GM21825 (cell line): ENCODE measurements around the gene KIAA1755.
"Not testable (repeated sequence)": the region's sequence is repeated elsewhere in the genome, so short reads cannot be mapped to it uniquely, and the experiment has no call there.

Experiments
- ATAC-seq: cut with Tn5 transposase; IDR thresholded peaks from one replicate; pipeline ENCODE4 v1.9.1; 2021; ENCODE audit warnings: mild to moderate bottlenecking, moderate library complexity; ENCODE audit not compliant: unreplicated experiment

KIAA1755 gene

DNA sequence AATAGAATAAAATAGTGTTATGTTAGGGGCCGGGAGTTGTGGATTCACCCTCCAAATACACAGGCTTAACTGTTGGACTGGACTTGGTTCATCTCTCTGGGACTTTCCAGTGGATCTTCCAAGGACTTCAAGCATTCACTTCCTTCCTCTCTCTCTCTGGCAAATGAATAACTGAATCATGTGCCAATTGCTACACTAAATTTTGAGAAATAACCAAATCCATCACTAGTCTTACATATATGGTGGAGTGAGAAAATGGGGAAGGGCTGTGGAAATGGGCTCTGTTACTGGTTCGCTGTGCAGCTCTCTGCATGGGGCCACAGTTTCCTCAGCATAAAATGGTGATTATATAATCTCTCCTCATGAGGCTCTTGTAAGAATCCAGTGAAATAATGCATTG is 6.8 kb upstream of the KIAA1755 start:
- no peak for ATAC-seq

DNA sequence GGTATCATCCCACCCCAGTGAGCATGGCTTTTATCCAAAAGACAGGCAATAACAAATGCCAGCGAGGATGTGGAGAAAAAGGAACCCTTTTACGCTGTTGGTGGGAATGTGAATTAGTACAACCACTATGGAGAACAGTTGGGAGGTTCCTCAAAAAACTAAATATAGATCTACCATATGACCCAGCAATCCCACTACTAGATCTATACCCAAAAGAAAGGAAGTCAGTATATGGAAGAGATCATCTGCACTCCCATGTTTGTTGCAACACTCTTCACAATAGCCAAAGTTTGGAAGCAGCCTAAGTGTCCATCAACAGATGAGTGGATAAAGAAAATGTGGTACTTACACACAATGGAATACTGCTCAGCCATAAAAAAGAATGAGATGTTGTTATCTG is 5.9 kb upstream of the KIAA1755 start:
- ATAC-seq: no peak

DNA sequence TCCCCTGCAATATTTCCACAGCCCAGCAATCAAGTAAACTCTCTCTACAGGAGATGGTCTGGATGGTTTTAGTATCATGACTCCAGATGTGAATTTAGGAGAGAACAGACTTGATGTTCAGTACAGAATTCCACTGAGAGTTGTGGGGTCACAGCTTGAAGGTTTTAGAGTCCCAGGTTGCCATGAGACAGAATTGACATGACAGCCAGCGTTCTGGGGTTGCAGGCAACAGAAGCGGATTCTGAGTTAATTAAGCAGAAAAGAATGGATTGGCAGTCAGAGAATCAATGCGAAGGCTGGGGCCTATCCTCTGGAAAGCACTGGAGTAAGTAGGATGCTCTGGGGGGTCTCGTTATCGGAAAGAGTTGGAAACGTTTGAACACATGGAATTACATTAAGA is 2.4 kb upstream of the KIAA1755 start:
- ATAC-seq: no peak

DNA sequence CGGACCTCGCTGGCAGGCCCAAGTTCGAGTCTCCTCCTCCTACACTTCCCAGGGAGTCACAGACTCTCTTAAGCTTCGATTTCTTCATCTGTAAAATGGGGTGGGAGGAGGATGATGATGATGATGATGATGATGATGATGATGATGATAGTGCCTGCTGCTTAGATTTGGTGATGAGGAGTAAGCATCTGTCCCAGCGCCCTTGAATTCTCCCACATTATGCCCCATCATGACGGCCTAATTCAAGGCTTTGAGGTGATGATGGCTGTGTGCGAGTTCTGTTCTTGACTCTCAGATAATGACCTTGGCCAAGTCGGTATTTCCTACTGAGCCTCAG is 487 bp upstream of the KIAA1755 start:
- ATAC-seq: no peak

DNA sequence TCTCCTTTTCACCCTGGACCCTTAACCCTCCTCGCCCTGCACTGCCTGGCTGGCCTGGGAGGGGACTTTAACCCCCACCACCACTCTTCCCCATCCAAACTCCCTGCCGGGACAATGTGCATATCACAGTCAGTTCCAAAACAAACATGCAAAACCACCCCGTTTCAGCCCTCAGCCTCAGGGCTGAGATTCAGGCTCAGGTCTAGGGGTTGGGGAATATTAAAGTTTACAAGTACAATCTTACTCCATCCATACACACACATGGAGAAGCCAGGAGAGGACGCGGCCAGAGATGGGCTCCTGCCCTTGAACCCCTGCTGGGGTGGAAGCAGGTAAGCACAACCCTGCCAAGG is 534 bp downstream of the KIAA1755 start:
- ATAC-seq: no peak

DNA sequence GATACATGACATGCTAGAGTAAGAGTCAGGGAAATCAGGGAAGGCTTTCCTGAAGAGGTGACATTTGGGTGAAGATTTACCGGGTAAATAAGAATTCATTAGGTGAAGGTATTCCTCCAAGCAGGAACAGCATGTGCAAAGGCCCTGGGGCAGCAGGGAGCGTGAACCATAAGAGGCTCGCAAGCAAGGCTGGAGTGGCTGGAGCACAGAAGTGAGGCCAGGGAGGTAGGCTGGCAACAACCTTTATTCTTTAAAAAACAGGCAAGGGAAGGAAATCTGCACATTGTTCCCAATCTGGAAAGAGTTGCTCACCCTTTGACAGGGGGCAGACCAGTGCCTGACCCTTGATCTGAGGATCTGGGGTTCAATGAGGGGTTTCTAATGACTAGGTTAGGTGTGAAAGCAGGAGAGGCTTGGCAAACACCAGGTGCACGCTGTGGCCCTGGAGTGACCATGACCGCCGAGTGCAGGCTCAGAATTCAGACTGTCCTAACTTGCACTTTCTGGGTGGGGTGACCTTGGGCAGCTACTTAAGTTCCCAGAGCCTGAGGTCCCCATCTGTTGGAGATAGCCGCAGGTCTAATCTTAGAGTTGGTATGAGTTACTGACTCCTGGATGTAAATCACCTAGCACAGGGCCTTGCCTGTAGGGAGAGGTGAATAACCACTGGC is 1.9 kb downstream of the KIAA1755 start:
- no peak for ATAC-seq

DNA sequence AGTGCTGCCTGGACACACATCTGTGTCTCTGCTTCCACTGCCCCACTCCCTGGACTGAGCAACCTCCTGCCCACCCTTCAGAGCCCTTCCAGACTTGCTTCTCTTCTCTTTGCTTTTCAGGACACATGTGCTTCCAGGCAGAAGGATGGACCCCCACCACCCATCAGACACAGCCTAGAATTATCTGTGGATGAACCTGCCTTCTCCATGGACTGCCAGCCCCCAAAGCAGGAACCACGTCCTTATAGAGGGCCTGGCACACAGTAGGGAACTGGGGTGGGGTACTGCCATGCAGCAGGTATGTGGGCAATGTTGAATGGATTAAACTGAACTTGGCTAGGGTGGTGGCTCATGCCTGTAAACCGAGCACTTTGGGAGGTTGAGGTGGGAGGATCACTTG is 3.6 kb downstream of the KIAA1755 start:
- no peak for ATAC-seq

DNA sequence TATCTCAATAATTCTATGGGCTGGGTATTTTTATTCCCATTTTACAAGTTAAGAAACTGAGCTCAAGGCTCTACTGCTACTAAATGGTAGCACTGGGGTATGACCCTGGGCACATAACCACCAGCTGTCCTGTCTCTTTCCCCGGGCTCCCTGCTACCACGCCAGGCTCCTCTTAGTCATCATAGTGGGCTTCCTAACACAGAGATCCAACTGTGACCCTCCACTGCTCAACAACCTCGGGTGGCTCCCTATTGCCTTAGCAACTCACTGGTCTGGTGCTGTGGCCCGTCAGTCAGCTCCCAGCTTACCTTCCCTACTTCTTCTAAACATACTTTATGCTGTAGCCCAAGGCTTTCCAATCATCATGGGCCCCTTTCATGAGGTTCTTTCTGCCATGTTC is 4.5 kb downstream of the KIAA1755 start:
- ATAC-seq: no peak

DNA sequence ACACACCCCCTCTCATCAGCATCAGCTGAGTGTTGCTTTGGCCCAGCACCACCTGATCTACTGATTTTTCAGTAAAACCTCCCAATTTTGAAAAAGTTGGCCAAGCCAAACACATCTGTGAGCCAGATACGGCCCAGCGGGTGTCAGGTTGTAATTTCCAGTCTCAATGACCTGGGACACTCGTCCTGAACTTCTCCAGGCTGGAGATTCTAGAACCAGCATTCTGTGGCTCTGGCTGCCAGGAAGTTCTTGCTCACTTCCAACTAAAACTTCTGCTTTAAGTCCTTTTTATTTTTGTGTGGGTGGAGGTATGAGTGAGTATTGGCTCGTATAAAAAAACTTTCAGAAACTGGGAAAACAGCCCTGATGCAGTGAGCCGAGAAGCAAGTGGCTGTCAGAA is 5.1 kb downstream of the KIAA1755 start:
- ATAC-seq: no peak

DNA sequence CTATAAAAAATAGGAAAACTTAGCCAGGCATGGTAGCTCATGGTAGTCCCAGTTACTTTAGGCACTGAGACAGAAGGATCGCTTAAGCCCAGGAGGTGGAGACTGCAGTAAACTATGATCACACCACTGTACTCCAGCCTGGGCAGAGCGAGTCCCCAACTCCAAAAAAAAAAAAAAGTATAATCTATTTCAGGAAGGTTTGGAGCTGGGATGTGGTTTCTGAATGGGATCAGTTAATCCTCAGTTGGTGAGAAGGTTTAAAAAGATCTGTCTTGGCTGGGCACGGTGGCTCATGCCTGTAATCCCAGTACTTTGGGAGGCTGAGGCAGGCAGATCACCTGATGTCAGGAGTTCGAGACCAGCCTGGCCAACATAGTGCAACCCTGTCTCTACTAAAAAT is 5.9 kb downstream of the KIAA1755 start:
- ATAC-seq: not testable (repeated sequence)

DNA sequence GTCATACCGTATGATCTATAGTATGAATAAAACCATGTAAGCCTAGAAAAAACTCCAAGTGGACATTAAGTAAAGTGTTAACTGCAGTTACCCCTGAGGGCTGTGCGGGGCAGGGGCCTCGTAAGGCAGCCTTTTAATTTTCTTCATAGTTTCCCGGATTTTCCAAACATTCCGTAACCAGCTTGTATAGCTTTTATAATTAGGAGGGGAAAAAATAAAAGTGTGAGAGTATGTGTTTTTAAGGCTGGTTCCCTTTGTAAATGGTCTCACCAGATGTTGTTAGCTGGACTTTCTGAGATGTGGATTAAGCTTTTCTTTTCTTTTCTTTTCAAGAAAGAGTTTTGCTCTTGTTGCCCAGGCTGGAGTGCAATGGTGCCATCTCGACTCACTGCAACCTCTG is 7.0 kb downstream of the KIAA1755 start:
- no peak for ATAC-seq

DNA sequence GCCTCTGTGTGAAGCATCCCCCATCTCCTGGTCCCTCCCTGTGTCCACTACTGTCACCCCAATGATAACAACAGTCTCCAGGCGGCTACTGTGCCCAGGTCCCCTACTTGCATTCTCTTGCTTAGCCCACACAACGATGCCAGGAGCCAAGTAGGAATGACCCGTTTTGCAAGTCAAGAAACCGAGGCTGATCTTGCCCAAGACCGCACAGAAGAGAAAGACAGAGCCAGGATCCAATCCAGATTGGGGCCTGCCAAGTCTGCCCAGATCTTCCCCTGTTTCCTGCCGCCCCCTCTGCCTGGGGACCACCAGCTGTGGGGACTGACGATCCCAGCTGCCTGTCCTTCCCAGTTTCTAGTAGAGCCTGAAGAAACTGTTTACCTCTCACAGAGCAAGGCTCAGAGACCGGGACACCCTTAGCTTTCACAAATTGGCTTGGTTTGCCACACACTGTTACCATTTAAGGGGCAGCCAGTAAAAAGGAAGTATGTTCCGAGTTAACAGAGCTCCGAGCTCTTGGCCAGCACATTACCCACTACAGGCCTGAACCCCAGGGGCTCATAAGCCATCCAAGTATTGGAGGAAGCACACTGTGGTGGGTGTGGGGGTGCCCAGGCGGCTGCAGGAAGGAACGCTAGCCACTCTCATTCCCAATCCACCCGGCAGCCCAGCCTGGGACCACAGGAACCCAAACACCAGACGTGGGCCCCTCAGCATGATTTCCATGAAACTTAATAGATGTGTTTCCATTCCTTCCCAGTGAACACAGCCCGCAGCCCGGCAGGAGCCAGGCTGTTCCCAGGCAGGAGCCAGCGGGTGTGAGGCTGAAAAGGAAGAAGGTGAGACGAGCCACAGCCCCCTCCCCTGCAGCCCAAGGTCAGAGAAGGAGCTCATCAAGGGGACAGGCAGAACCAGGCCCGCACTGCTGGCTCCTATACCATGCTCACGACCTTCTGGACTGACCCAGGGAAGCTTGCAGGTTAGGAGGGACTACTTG is 7.9 kb downstream of the KIAA1755 start:
- no peak for ATAC-seq

DNA sequence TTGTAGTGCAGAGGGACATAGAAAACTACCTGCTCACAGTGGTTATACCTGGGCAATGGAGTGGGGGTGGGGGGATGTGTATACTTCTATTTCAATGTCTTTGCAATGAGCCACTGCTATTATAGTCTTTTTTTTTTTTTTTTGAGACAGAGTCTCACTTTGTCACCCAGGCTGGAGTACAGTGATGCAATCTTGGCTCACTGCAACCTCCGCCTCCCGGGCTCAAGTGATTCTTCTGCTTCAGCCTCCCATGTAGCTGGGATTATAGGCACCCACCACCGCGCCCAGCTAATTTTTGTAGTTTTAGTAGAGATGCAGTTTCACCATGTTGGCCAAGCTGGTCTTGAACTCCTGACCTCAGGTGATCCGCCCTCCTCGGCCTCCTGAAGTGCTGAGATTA is 9.1 kb downstream of the KIAA1755 start:
- not testable (repeated sequence) for ATAC-seq

DNA sequence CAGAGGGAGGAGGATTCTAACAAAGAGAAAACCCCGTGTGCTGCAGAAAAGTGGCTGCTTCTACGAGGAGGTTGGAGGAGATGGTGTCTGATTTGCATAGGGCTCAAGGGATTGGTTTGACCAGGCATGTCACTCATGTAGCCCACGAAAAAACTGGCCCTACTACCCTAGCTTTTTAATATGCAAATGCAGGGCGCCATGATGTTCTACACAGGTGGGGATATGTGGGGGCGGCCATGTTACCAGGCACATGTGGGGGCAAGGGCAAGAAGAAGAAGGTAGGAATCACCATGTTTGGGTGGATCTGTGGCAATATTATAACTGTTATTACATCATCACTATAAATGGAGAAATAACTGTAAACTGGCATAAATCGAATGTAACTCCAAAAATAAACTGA is 9.9 kb downstream of the KIAA1755 start:
- ATAC-seq: no peak

DNA sequence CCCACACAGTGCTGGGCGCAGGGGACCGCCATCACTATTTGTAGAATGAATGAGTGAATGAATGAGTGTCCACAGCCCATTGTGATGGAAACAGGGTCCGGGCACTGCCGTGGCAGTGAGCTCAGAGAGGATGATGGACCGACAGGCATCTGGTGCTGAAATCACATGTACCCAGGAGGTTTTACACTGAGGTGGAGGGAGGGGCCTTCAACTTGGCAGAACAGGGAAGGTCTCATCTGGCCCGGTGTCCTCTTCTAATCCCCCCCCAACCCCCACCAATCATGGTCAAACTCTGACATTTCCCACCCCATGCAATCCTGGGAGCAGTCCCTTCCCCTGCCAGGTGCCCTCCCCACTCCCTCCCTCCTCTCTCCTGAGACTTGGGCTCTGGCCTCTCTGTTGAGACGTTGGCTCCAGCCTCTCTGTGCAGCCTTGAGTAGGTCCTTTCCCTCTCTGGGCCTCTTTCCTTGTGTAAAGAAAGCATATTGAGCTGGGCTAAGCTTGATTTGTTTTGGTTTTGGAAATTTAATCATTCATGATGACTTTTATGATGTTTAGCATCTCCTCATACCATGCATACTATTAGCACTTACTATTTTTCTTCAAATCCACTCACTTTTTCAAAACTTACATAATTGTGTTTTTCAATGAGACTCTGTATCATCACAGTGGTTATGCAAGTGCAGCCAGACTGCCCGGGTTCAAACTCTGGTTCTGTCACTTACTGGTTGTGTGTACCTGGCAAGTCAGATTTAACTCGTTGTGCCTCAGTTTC is 10.8 kb downstream of the KIAA1755 start:
- ATAC-seq: no peak

DNA sequence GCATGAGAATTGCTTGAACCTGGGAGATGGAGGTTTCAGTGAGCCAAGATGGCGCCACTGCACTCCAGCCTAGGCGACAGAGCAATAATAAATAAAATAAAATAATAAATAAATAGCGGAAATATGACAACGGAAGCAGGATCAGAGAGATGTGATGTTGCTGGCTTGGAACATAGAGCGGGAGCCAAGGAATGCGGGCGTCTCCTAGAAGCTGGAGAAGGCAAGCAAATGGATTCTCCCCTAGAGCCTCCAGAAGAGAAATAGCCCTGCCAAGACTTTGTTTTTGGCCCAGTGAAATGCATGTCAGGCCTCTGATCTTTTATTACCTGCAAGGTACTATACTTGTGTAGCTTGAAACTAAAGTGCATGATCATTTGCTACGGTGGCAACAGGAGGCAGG is 12.4 kb downstream of the KIAA1755 start:
- no peak for ATAC-seq

DNA sequence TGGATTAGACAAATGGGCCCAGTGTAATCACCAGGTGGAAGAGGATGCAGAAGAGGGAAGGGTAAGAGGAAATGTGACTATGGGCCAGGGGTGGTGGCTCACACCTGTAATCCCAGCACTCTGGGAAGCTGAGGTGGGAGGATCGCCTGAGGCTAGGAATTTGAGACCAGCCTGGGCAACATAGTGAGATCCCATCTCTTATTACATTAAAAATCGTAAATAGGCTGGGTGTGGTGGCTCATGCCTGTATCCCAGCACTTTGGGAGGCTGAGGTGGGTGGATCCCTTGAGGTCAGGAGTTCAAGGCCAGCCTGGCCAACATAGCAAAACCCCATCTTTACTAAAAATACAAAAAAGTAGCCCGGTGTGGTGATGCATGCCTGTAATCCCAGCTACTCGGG is 12.8 kb downstream of the KIAA1755 start:
- ATAC-seq: not testable (repeated sequence)

DNA sequence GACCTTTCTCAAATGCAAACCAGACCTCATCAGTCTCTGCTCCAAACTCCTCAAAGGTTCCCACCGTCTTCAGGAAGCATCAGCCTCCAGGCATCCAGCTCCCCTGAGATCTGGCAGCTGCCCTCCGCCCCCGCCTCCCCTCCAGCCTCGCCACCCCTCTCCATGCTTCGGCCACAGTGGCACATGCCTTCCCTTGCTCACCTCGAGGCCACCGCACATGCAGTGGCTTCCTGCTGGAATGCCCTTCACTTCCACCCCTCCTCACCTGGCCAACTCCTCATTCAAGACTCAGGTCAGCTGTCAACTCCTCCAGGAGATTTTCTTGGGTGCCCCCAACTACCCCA is 13.4 kb downstream of the KIAA1755 start:
- ATAC-seq: no peak

DNA sequence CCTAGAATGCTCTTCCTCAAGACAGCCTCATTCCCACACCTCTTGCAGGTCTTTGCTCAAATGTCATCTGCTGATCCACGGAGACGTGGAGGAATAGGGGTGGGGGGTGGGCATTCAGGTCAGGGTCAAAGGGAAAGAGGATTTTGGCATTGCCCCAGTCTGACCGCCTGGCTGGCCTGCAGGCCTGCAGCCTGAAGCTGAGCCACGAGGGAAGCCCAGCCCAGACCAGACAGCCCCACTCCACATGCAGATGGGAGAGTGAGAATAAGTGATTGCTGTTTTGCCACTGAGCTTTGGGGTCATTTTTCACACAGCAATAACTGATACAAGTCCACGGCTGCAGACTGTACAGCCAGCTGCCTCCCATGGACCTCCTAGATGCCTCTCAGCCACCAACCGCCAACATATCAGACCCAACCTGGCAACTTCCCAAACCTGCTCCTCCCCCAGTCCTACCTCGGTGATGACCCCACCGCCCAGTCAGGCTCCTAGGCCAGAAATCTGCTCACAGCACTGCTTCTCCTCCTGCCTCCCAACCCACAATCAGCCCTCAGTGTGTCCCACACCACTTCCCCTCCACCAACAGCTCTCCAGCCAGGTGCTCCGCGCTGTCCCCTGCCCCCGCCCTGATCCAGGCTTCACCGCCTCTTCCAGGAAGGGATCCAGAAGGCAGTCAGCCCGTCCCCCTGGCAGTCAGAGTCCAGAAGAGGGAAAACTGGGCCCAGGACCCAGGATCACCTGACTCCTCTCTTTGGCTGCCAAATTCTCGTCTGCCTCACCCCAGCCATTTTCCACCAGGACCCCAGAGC is 14.0 kb downstream of the KIAA1755 start:
- ATAC-seq: no peak

DNA sequence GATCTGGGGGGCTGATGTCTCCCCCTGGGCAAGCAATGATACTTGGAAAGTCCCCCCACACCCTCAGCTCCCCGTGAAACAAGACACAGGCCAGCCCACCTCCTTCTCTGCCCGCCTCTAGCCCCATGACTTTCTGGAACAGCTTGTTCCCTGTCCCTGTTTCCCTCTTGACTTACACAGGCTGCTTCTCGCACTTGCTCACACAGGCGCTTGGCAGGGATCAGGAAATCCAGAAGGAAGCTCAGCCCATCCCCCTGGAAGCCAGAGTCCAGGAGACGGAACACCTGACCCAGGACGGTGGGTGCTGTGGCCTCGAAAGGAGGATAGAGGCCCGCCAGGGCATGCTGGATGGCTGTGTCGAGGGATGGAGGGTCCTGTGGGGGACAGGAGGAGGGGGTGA is 14.8 kb downstream of the KIAA1755 start:
- ATAC-seq: no peak

DNA sequence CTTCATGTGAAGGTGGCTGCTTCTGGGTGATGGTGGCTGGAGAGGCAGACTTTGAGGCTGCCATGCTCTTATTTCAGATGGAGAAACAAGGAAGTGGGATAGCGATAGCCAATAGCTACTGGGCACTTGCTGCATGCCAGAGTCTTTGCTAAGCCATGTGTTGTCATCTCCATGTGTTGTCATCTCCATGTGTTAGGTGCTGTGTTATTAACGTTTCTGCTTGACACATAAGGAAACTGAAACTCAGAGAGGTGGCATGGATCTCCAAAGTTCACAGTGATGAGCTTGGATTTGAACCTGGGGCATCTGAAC is 16.9 kb downstream of the KIAA1755 start:
- ATAC-seq: no peak
